ENCODE results near the gene TLCD3A.

The TLCD3A gene

DNA sequence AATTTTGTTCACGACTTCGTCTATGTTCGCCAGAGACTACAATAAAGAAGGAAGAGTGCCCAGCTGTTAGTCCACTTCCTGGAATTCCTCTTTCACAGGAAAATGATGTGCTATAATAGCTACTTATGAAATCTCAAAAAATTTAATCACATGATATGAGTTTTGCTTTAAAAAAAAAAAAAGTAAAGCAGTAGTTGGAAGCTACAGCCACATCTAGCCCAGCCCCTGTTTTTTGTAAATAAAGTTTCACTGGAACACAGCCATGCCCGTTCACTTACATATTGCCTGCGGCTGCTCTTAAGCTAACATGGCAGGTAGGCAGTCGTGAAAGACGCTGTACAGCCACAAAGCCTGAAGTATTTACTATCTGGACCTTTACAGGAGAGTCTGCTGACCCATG, 33.1 kb upstream of the TLCD3A start:
- TF ChIP-seq, protein P1, sequence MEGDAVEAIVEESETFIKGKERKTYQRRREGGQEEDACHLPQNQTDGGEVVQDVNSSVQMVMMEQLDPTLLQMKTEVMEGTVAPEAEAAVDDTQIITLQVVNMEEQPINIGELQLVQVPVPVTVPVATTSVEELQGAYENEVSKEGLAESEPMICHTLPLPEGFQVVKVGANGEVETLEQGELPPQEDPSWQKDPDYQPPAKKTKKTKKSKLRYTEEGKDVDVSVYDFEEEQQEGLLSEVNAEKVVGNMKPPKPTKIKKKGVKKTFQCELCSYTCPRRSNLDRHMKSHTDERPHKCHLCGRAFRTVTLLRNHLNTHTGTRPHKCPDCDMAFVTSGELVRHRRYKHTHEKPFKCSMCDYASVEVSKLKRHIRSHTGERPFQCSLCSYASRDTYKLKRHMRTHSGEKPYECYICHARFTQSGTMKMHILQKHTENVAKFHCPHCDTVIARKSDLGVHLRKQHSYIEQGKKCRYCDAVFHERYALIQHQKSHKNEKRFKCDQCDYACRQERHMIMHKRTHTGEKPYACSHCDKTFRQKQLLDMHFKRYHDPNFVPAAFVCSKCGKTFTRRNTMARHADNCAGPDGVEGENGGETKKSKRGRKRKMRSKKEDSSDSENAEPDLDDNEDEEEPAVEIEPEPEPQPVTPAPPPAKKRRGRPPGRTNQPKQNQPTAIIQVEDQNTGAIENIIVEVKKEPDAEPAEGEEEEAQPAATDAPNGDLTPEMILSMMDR (IDR thresholded peaks at IDR 0.05; ENCODE audit: insufficient read depth, low read depth, low read length, missing control alignments) = no peak
- no peak overlapping the region for H3K4me3 ChIP-seq (ENCODE audit: low read length)
- DNase-seq (ENCODE audit: low read depth) = no peak

DNA sequence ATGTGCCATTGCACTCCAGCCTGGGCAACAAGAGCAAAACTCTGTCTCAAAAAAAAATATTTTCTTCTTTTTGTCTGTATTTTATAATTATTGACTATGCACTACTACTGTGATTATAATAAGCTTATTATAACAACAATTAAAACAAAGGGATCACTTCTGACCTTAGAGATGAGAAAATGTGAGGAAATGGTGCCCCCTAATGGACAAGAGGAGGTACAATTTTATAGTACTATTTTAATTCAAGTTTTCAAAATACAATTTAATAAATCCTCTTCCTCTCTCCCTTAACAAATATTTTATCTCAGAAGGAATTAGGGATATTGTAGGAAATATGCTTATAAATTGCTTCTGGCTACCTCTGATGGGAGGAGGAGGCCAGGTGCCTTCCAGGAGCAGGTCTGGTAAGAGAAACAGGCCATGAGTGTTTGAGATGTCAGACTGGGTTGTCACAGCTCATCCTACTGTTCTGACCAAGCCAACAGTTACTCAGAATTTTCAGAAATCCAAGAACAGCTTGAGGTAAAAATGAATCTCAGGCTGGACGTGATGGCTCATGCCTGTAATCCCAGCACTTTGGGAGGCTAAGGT, 31.8 kb upstream of the TLCD3A start:
- peak; percentile 46 for DNase-seq (ENCODE audit: low read depth)
- TF ChIP-seq, protein P1 (IDR thresholded peaks at IDR 0.05; ENCODE audit: insufficient read depth, low read depth, low read length, missing control alignments) = peak; percentile 51
- no peak overlapping the region for H3K4me3 ChIP-seq (ENCODE audit: low read length)

- no peak for DNase-seq (ENCODE audit: low read depth)
- H3K4me3 ChIP-seq (ENCODE audit: low read length) = no peak overlapping the region
- TF ChIP-seq, protein P1 (IDR thresholded peaks at IDR 0.05; ENCODE audit: insufficient read depth, low read depth, low read length, missing control alignments) = no peak
Measured at GRCh38 chr17:703081-703875, 29.1 kb upstream of the TLCD3A start.

- TF ChIP-seq, protein P1 (IDR thresholded peaks at IDR 0.05; ENCODE audit: insufficient read depth, low read depth, low read length, missing control alignments) = no peak
- no peak for DNase-seq (ENCODE audit: low read depth)
- H3K4me3 ChIP-seq (ENCODE audit: low read length) = no peak overlapping the region
Measured at GRCh38 chr17:704111-704864, 28.1 kb upstream of the TLCD3A start.

GRCh38 chr17:705011-705410, 27.4 kb upstream of the TLCD3A start:
- TF ChIP-seq, protein P1 (IDR thresholded peaks at IDR 0.05; ENCODE audit: insufficient read depth, low read depth, low read length, missing control alignments) = no peak

GRCh38 chr17:705863-706262, 26.5 kb upstream of the TLCD3A start:
- TF ChIP-seq, protein P1 (IDR thresholded peaks at IDR 0.05; ENCODE audit: insufficient read depth, low read depth, low read length, missing control alignments) = no peak
- DNase-seq (ENCODE audit: low read depth) = no peak
- H3K4me3 ChIP-seq (ENCODE audit: low read length) = no peak overlapping the region

More at GRCh38 chr17:705011-705410, 27.4 kb upstream of the TLCD3A start:
- no peak for DNase-seq (ENCODE audit: low read depth)
- no peak overlapping the region for H3K4me3 ChIP-seq (ENCODE audit: low read length)
